WTC11 (cell line): ENCODE measurements around the gene PLCE1. TPM values are rescaled to one million over a fixed set of nuclear protein-coding genes. Genes with fewer than 3 reads are reported as not detected.

ENCODE experiments used
- ATAC-seq: fragments of 200-7000 bp; cut with Tn5 transposase; 2 replicates; pipeline ENCODE4 v1.10.0; 2021; ENCODE audit warnings: mild to moderate bottlenecking, moderate library complexity
- CTCF ChIA-PET: fragments of 300-600 bp; sonication (Branson Sonifier 250); formaldehyde crosslinking; loops from one replicate; lab custom pipeline; 2021; ENCODE audit warnings: antibody characterized with exemption; lab: Charles Lee
- POLR2A ChIA-PET: fragments of 350-600 bp; sonication (Branson Sonifier 250); formaldehyde crosslinking; loops from one replicate; lab custom pipeline; 2021; ENCODE audit warnings: antibody characterized with exemption; lab: Charles Lee
- DNase-seq: peaks from one replicate; pipeline ENCODE4 v3.0.0; 2021; ENCODE audit warnings: low spot score
- H3K27ac Mint-ChIP-seq: 2 replicates; pipeline ENCODE4 v1.8.0; 2021; ENCODE audit warnings: mixed read lengths
- H3K27me3 Mint-ChIP-seq: 2 replicates; pipeline ENCODE4 v1.8.0; 2021; ENCODE audit warnings: low read depth, mild to moderate bottlenecking, moderate library complexity, mixed read lengths
- H3K36me3 Mint-ChIP-seq: 2 replicates; pipeline ENCODE4 v1.8.0; 2021; ENCODE audit warnings: mixed read lengths
- H3K4me1 Mint-ChIP-seq: 2 replicates; pipeline ENCODE4 v1.8.0; 2022; ENCODE audit warnings: mixed read lengths
- H3K4me3 Mint-ChIP-seq: 2 replicates; pipeline ENCODE4 v1.8.0; 2021; ENCODE audit warnings: mild to moderate bottlenecking, moderate library complexity, mixed read lengths
- H3K9me3 Mint-ChIP-seq: 2 replicates; pipeline ENCODE4 v1.8.0; 2021; ENCODE audit warnings: mixed read lengths
- CBFB ChIP-seq: sonication (generic); formaldehyde crosslinking; IDR thresholded peaks from 2 replicates; pipeline ENCODE4 v1.8.1; 2022; ENCODE audit warnings: mild to moderate bottlenecking, low read depth, missing genetic modification reagents
- ELF4 ChIP-seq: sonication (generic); formaldehyde crosslinking; IDR thresholded peaks from 2 replicates; pipeline ENCODE4 v1.8.1; 2022; ENCODE audit warnings: low read depth, mild to moderate bottlenecking, moderate library complexity, missing genetic modification reagents
- FOXK1 ChIP-seq: sonication (generic); formaldehyde crosslinking; IDR thresholded peaks from 2 replicates; pipeline ENCODE4 v1.8.0; 2022; ENCODE audit warnings: mild to moderate bottlenecking, moderate library complexity, missing genetic modification reagents
- GRHL2 ChIP-seq: fragments of 250-450 bp; sonication (Bioruptor Pico); IDR thresholded peaks from 2 replicates; pipeline ENCODE4 v1.8.0; 2022; ENCODE audit warnings: mild to moderate bottlenecking, moderate library complexity; ENCODE audit not compliant: insufficient replicate concordance, severe bottlenecking
- IRF2 ChIP-seq: sonication (generic); formaldehyde crosslinking; IDR thresholded peaks from 2 replicates; pipeline ENCODE4 v1.8.0; 2022; ENCODE audit warnings: low read depth, missing genetic modification reagents, borderline replicate concordance
- MXD4 ChIP-seq: fragments of 250-450 bp; sonication (Bioruptor Pico); IDR thresholded peaks from 2 replicates; pipeline ENCODE4 v1.8.0; 2021; ENCODE audit warnings: mild to moderate bottlenecking, moderate library complexity, borderline replicate concordance
- NFE2L1 ChIP-seq: sonication (generic); formaldehyde crosslinking; IDR thresholded peaks from 2 replicates; pipeline ENCODE4 v1.8.1; 2023; ENCODE audit warnings: missing genetic modification reagents
- NFYB ChIP-seq: sonication (generic); formaldehyde crosslinking; conservative IDR thresholded peaks from 2 replicates; pipeline ENCODE4 v1.8.0; 2022; ENCODE audit warnings: low read depth, missing genetic modification reagents
- PRRX2 ChIP-seq: fragments of 250-450 bp; sonication (Bioruptor Pico); IDR thresholded peaks from 2 replicates; pipeline ENCODE4 v1.8.0; 2021; ENCODE audit warnings: mild to moderate bottlenecking
- RORB ChIP-seq: fragments of 250-450 bp; sonication (Bioruptor Pico); IDR thresholded peaks from 2 replicates; pipeline ENCODE4 v1.9.0; 2021; ENCODE audit warnings: mild to moderate bottlenecking
- SP1 ChIP-seq: sonication (generic); formaldehyde crosslinking; conservative IDR thresholded peaks from 2 replicates; pipeline ENCODE4 v1.8.1; 2022; ENCODE audit warnings: missing genetic modification reagents
- ZNF138 ChIP-seq: sonication (generic); formaldehyde crosslinking; conservative IDR thresholded peaks from 2 replicates; pipeline ENCODE4 v1.8.1; 2022; ENCODE audit warnings: mild to moderate bottlenecking, moderate library complexity, missing genetic modification reagents
- ZNF219 ChIP-seq: sonication (generic); formaldehyde crosslinking; IDR thresholded peaks from 2 replicates; pipeline ENCODE4 v1.8.0; 2023; ENCODE audit warnings: missing genetic modification reagents, mild to moderate bottlenecking, borderline replicate concordance
- ZNF396 ChIP-seq: fragments of 250-450 bp; sonication (Bioruptor Pico); IDR thresholded peaks from 2 replicates; pipeline ENCODE4 v1.8.0; 2021; ENCODE audit warnings: mild to moderate bottlenecking, moderate library complexity, borderline replicate concordance
- ZNF416 ChIP-seq: fragments of 250-450 bp; sonication (Bioruptor Pico); IDR thresholded peaks from 2 replicates; pipeline ENCODE4 v1.9.0; 2021; ENCODE audit warnings: mild to moderate bottlenecking, inconsistent platforms
- ZNF423 ChIP-seq: fragments of 250-450 bp; sonication (Bioruptor Pico); IDR thresholded peaks from 2 replicates; pipeline ENCODE4 v2.1.2; 2022; ENCODE audit warnings: mild to moderate bottlenecking, moderate library complexity
- total RNA-seq: library from RNA; stranded (reverse); gene quantifications from 3 replicates; pipeline ENCODE4 v1.2.3, GENCODE V29; 2021
- TF ChIP-seq, protein P1 (sequence below): sonication (generic); formaldehyde crosslinking; IDR thresholded peaks from 2 replicates; pipeline ENCODE4 v1.8.0; 2022; ENCODE audit warnings: mild to moderate bottlenecking, missing genetic modification reagents
- TF ChIP-seq, protein P2 (sequence below): fragments of 250-450 bp; sonication (Bioruptor Pico); IDR thresholded peaks from 2 replicates; pipeline ENCODE4 v1.8.0; 2021; ENCODE audit warnings: mild to moderate bottlenecking
- TF ChIP-seq, protein P3 (sequence below): fragments of 250-450 bp; sonication (Bioruptor Pico); IDR thresholded peaks from 2 replicates; pipeline ENCODE4 v1.9.0; 2021; ENCODE audit warnings: mild to moderate bottlenecking
- TF ChIP-seq, protein P4 (sequence below): sonication (generic); formaldehyde crosslinking; IDR thresholded peaks from 2 replicates; pipeline ENCODE4 v1.8.1; 2022; ENCODE audit warnings: mild to moderate bottlenecking, missing genetic modification reagents, moderate library complexity, borderline replicate concordance
- TF ChIP-seq, protein P5 (sequence below): sonication (generic); formaldehyde crosslinking; IDR thresholded peaks from 2 replicates; pipeline ENCODE4 v1.8.0; 2022; ENCODE audit warnings: mild to moderate bottlenecking, missing genetic modification reagents
- TF ChIP-seq, protein P6 (sequence below): sonication (generic); formaldehyde crosslinking; IDR thresholded peaks from 2 replicates; pipeline ENCODE4 v1.8.1; 2023; ENCODE audit warnings: mild to moderate bottlenecking, missing genetic modification reagents

Gene PLCE1
- total RNA-seq, 1 experiment from 2014 or later, result 0.11 TPM

DNA sequence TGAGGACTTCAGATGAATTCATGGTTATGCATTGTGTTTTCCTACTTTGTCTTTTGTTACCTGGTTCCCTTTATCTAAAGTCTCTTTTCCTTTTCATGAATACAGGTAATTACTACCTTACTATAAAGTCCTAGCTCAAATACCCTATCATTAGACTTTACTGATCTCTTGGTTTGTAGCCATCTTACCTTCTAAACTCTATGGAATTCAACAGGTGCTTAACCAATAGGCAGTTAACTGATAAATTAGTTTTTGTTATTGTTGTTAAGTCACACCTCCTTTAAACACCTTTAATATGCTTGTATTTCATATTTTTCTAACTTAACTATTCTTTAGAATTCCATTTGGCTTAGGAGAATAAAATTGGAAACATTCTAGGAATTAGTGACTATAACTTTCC lies 30.7 kb downstream of the PLCE1 start:
- no peak overlapping the region for H3K4me3 Mint-ChIP-seq
- no peak for DNase-seq
- ATAC-seq, result no peak
- TF ChIP-seq, protein P1, sequence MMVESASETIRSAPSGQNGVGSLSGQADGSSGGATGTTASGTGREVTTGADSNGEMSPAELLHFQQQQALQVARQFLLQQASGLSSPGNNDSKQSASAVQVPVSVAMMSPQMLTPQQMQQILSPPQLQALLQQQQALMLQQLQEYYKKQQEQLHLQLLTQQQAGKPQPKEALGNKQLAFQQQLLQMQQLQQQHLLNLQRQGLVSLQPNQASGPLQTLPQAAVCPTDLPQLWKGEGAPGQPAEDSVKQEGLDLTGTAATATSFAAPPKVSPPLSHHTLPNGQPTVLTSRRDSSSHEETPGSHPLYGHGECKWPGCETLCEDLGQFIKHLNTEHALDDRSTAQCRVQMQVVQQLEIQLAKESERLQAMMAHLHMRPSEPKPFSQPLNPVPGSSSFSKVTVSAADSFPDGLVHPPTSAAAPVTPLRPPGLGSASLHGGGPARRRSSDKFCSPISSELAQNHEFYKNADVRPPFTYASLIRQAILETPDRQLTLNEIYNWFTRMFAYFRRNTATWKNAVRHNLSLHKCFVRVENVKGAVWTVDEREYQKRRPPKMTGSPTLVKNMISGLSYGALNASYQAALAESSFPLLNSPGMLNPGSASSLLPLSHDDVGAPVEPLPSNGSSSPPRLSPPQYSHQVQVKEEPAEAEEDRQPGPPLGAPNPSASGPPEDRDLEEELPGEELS (CRISPR knock-in tag), result no peak
- TF ChIP-seq ELF4 (CRISPR knock-in tag) (no peak), MXD4 (no peak), NFE2L1 (no peak), ZNF423 (CRISPR knock-in tag) (no peak), ZNF416 (CRISPR knock-in tag) (no peak)
- TF ChIP-seq, protein P2, sequence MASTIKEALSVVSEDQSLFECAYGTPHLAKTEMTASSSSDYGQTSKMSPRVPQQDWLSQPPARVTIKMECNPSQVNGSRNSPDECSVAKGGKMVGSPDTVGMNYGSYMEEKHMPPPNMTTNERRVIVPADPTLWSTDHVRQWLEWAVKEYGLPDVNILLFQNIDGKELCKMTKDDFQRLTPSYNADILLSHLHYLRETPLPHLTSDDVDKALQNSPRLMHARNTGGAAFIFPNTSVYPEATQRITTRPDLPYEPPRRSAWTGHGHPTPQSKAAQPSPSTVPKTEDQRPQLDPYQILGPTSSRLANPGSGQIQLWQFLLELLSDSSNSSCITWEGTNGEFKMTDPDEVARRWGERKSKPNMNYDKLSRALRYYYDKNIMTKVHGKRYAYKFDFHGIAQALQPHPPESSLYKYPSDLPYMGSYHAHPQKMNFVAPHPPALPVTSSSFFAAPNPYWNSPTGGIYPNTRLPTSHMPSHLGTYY, result no peak
- peaks cover 34% of the 10 kb centered on the region for H3K9me3 Mint-ChIP-seq
- peaks cover 5% of the 10 kb centered on the region for H3K27me3 Mint-ChIP-seq
- no peaks in the 10 kb centered on the region for H3K4me1 Mint-ChIP-seq
- ChIA-PET POLR2A (no interaction called here), CTCF (no interaction called here)
- H3K36me3 Mint-ChIP-seq, result peaks cover 13% of the 10 kb centered on the region
- no peak overlapping the region for H3K27ac Mint-ChIP-seq

DNA sequence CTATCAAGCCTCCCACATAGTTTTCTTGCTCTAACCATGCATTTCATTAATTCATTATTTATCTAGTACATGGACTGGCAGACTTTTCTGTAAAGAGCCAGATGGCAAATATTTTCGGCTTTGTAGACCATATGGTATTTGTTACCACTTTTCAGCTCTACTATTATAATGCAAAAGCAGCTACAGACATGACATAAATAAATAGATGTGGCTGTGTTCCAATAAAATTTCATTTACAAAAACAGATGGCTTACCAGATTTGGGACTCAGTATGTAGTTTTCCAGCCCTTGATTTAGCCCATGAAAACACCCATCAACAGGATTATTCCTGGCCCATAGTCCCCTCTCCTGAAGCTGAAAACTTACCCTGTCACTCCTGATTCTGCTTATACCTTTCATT lies 32.1 kb downstream of the PLCE1 start:
- CTCF ChIA-PET, result no interaction called here
- peaks cover 26% of the 10 kb centered on the region for H3K36me3 Mint-ChIP-seq
- H3K27ac Mint-ChIP-seq, result no peak overlapping the region
- no peak overlapping the region for H3K4me3 Mint-ChIP-seq
- no peaks in the 10 kb centered on the region for H3K4me1 Mint-ChIP-seq
- TF ChIP-seq GRHL2 (CRISPR knock-in tag), result no peak
- no peak for TF ChIP-seq ZNF219 (CRISPR knock-in tag)
- no peak for TF ChIP-seq RORB
- TF ChIP-seq SP1 (CRISPR knock-in tag), result no peak
- TF ChIP-seq FOXK1, result no peak
- TF ChIP-seq IRF2, result no peak
- TF ChIP-seq ZNF396, result no peak
- no peak for TF ChIP-seq CBFB (CRISPR knock-in tag)
- TF ChIP-seq, all 79 proteins: peak for 0
- DNase-seq (no peak), ATAC-seq (no peak)
- peaks cover 45% of the 10 kb centered on the region for H3K9me3 Mint-ChIP-seq
- POLR2A ChIA-PET, result no interaction called here
- H3K27me3 Mint-ChIP-seq, result peaks cover 7% of the 10 kb centered on the region

DNA sequence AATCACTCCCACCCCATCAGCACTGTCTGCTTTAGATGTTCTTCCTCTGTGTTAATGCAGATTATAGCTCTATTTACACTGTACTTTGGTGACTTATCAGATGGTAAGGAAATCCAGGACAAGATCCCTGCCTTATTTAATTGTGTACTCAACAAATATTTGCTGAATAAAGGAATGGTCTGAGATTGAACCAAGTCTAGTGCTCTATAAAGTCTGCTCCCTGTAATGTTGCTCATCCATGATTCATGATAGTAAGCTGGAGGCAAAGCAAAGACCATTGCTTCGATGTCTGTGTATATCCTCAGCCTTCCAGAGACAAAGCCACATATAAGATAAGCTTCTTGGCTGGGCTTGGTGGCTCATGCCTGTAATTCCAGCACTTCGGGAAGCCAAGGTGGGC lies 33.5 kb downstream of the PLCE1 start:
- CTCF ChIA-PET, result no interaction called here
- no peak for ATAC-seq
- no peaks in the 10 kb centered on the region for H3K4me1 Mint-ChIP-seq
- H3K9me3 Mint-ChIP-seq, result peaks cover 58% of the 10 kb centered on the region
- no peak overlapping the region for H3K27ac Mint-ChIP-seq
- no peak for DNase-seq
- H3K36me3 Mint-ChIP-seq, result peaks cover 28% of the 10 kb centered on the region
- H3K27me3 Mint-ChIP-seq, result peaks cover 7% of the 10 kb centered on the region
- POLR2A ChIA-PET, result no interaction called here
- H3K4me3 Mint-ChIP-seq, result no peak overlapping the region
- TF ChIP-seq, protein P2, result no peak
- TF ChIP-seq NFYB (CRISPR knock-in tag) (no peak), SP1 (CRISPR knock-in tag) (no peak), PRRX2 (no peak), ZNF138 (no peak)
- TF ChIP-seq, protein P3, sequence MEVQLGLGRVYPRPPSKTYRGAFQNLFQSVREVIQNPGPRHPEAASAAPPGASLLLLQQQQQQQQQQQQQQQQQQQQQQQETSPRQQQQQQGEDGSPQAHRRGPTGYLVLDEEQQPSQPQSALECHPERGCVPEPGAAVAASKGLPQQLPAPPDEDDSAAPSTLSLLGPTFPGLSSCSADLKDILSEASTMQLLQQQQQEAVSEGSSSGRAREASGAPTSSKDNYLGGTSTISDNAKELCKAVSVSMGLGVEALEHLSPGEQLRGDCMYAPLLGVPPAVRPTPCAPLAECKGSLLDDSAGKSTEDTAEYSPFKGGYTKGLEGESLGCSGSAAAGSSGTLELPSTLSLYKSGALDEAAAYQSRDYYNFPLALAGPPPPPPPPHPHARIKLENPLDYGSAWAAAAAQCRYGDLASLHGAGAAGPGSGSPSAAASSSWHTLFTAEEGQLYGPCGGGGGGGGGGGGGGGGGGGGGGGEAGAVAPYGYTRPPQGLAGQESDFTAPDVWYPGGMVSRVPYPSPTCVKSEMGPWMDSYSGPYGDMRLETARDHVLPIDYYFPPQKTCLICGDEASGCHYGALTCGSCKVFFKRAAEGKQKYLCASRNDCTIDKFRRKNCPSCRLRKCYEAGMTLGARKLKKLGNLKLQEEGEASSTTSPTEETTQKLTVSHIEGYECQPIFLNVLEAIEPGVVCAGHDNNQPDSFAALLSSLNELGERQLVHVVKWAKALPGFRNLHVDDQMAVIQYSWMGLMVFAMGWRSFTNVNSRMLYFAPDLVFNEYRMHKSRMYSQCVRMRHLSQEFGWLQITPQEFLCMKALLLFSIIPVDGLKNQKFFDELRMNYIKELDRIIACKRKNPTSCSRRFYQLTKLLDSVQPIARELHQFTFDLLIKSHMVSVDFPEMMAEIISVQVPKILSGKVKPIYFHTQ (CRISPR knock-in tag), result no peak
- TF ChIP-seq, protein P4, sequence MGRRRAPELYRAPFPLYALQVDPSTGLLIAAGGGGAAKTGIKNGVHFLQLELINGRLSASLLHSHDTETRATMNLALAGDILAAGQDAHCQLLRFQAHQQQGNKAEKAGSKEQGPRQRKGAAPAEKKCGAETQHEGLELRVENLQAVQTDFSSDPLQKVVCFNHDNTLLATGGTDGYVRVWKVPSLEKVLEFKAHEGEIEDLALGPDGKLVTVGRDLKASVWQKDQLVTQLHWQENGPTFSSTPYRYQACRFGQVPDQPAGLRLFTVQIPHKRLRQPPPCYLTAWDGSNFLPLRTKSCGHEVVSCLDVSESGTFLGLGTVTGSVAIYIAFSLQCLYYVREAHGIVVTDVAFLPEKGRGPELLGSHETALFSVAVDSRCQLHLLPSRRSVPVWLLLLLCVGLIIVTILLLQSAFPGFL (CRISPR knock-in tag), result no peak
- TF ChIP-seq, protein P5, sequence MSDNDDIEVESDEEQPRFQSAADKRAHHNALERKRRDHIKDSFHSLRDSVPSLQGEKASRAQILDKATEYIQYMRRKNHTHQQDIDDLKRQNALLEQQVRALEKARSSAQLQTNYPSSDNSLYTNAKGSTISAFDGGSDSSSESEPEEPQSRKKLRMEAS (CRISPR knock-in tag), result no peak
- TF ChIP-seq, protein P6, sequence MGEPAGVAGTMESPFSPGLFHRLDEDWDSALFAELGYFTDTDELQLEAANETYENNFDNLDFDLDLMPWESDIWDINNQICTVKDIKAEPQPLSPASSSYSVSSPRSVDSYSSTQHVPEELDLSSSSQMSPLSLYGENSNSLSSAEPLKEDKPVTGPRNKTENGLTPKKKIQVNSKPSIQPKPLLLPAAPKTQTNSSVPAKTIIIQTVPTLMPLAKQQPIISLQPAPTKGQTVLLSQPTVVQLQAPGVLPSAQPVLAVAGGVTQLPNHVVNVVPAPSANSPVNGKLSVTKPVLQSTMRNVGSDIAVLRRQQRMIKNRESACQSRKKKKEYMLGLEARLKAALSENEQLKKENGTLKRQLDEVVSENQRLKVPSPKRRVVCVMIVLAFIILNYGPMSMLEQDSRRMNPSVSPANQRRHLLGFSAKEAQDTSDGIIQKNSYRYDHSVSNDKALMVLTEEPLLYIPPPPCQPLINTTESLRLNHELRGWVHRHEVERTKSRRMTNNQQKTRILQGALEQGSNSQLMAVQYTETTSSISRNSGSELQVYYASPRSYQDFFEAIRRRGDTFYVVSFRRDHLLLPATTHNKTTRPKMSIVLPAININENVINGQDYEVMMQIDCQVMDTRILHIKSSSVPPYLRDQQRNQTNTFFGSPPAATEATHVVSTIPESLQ, result no peak
